Activated T-cell treated with anti-CD3 and anti-CD28 coated beads, Interleukin-2, amount 50 U/mL, for 4 hours (primary cell): ENCODE results near the gene DYDC1. TPM values are rescaled to one million over a fixed set of nuclear protein-coding genes. Genes with fewer than 3 reads are reported as not detected.

ENCODE experiments used
- ATAC-seq, 2 donors: fragments of 200-7000 bp; cut with Tn5 transposase; one replicate each; pipeline ENCODE4 v1.10.0; 2021
- DNase-seq: peaks from one replicate; pipeline ENCODE4 v3.0.0-alpha.2; 2020
- H3K27me3 Mint-ChIP-seq: one replicate; pipeline ENCODE4 v1.8.0; 2021; ENCODE audit warnings: low read depth, mixed read lengths
- H3K36me3 Mint-ChIP-seq: one replicate; pipeline ENCODE4 v1.8.0; 2022; ENCODE audit warnings: mixed read lengths; ENCODE audit not compliant: insufficient read depth
- H3K4me1 Mint-ChIP-seq: one replicate; pipeline ENCODE4 v1.8.0; 2021; ENCODE audit warnings: low read depth, mixed read lengths
- H3K4me3 Mint-ChIP-seq: one replicate; pipeline ENCODE4 v1.8.0; 2021; ENCODE audit warnings: mild to moderate bottlenecking, moderate library complexity, mixed read lengths
- H3K9me3 Mint-ChIP-seq: one replicate; pipeline ENCODE4 v1.8.0; 2021; ENCODE audit warnings: mixed read lengths
- total RNA-seq, 3 donors: library from RNA; stranded (reverse); gene quantifications; one replicate each; pipeline ENCODE4 v1.2.1, GENCODE V29; 2021

The DYDC1 gene
- total RNA-seq, result not detected

GRCh38 chr10:80356563-80356988 is at the start of gene DYDC1, which contains the start of gene DYDC2:
Gene DYDC1 (minus strand): TSS chr10:80356755. CDS start chr10:80352601, 4,154 bp downstream.
Gene DYDC2 (plus strand): TSS chr10:80356781. CDS start chr10:80362444, 5,663 bp downstream.
- H3K4me3 Mint-ChIP-seq, result peak within 1 kb of the TSS; percentile 73
- DNase-seq (peak; percentile 35), ATAC-seq (peak; percentile 84 to 97)
- H3K9me3 Mint-ChIP-seq, result no peaks in the 10 kb centered on the region
- H3K4me1 Mint-ChIP-seq, result peaks cover 2% of the 10 kb centered on the region
- H3K27me3 Mint-ChIP-seq, result peaks cover 46% of the 10 kb centered on the region
- H3K36me3 Mint-ChIP-seq, result no peaks in the 10 kb centered on the region

- ATAC-seq, result no peak
- Mint-ChIP-seq H3K27me3 (peaks cover 6% of the 10 kb centered on the region), H3K9me3 (no peaks in the 10 kb centered on the region), H3K36me3 (no peaks in the 10 kb centered on the region), H3K4me3 (no peak overlapping the region), H3K4me1 (peaks cover 10% of the 10 kb centered on the region)
- DNase-seq, result no peak
Measured at GRCh38 chr10:80406204-80406603, 49.6 kb upstream of the DYDC1 start.

- no peak for ATAC-seq
- Mint-ChIP-seq H3K9me3 (no peaks in the 10 kb centered on the region), H3K36me3 (no peaks in the 10 kb centered on the region), H3K4me3 (no peak overlapping the region), H3K4me1 (peaks cover 10% of the 10 kb centered on the region), H3K27me3 (peaks cover 6% of the 10 kb centered on the region)
- no peak for DNase-seq
Measured at GRCh38 chr10:80405626-80406025, 49.1 kb upstream of the DYDC1 start.

GRCh38 chr10:80405035-80405434 is 48.5 kb upstream of the DYDC1 start:
- no peaks in the 10 kb centered on the region for H3K9me3 Mint-ChIP-seq
- DNase-seq (no peak), ATAC-seq (no peak)
- H3K27me3 Mint-ChIP-seq, result peaks cover 6% of the 10 kb centered on the region
- peaks cover 10% of the 10 kb centered on the region for H3K4me1 Mint-ChIP-seq
- no peaks in the 10 kb centered on the region for H3K36me3 Mint-ChIP-seq
- no peak overlapping the region for H3K4me3 Mint-ChIP-seq

GRCh38 chr10:80400136-80400804 is 43.7 kb upstream of the DYDC1 start:
- H3K4me1 Mint-ChIP-seq, result no peaks in the 10 kb centered on the region

GRCh38 chr10:80397014-80397413 is 40.5 kb upstream of the DYDC1 start:
- peaks cover 4% of the 10 kb centered on the region for H3K27me3 Mint-ChIP-seq
- no peak for DNase-seq
- no peaks in the 10 kb centered on the region for H3K4me1 Mint-ChIP-seq

More at GRCh38 chr10:80400136-80400804, 43.7 kb upstream of the DYDC1 start:
- no peaks in the 10 kb centered on the region for H3K36me3 Mint-ChIP-seq
- no peak for DNase-seq
- H3K9me3 Mint-ChIP-seq, result no peaks in the 10 kb centered on the region
- no peak overlapping the region for H3K4me3 Mint-ChIP-seq
- no peak for ATAC-seq
- H3K27me3 Mint-ChIP-seq, result no peaks in the 10 kb centered on the region

GRCh38 chr10:80394358-80394916 is 37.9 kb upstream of the DYDC1 start:
- Mint-ChIP-seq H3K4me1 (no peaks in the 10 kb centered on the region), H3K9me3 (no peaks in the 10 kb centered on the region), H3K36me3 (no peaks in the 10 kb centered on the region), H3K4me3 (no peak overlapping the region), H3K27me3 (peaks cover 4% of the 10 kb centered on the region)
- ATAC-seq (no peak), DNase-seq (no peak)

More at GRCh38 chr10:80397014-80397413, 40.5 kb upstream of the DYDC1 start:
- no peaks in the 10 kb centered on the region for H3K36me3 Mint-ChIP-seq
- no peak for ATAC-seq
- H3K9me3 Mint-ChIP-seq, result no peaks in the 10 kb centered on the region
- no peak overlapping the region for H3K4me3 Mint-ChIP-seq

- Mint-ChIP-seq H3K4me1 (no peaks in the 10 kb centered on the region), H3K36me3 (no peaks in the 10 kb centered on the region), H3K27me3 (peaks cover 4% of the 10 kb centered on the region), H3K4me3 (no peak overlapping the region), H3K9me3 (no peaks in the 10 kb centered on the region)
- no peak for DNase-seq
- ATAC-seq, result no peak
Measured at GRCh38 chr10:80392250-80392649, 35.7 kb upstream of the DYDC1 start.

- ATAC-seq (no peak), DNase-seq (no peak)
- peaks cover 4% of the 10 kb centered on the region for H3K27me3 Mint-ChIP-seq
- no peaks in the 10 kb centered on the region for H3K9me3 Mint-ChIP-seq
- no peaks in the 10 kb centered on the region for H3K36me3 Mint-ChIP-seq
- H3K4me3 Mint-ChIP-seq, result no peak overlapping the region
- H3K4me1 Mint-ChIP-seq, result no peaks in the 10 kb centered on the region
Measured at GRCh38 chr10:80390740-80391139, 34.2 kb upstream of the DYDC1 start.

- ATAC-seq (peak in 1 of 2 donors; percentile 58), DNase-seq (peak; percentile 30)
- Mint-ChIP-seq H3K4me1 (peaks cover 14% of the 10 kb centered on the region), H3K27me3 (no peaks in the 10 kb centered on the region), H3K9me3 (no peaks in the 10 kb centered on the region), H3K4me3 (no peak overlapping the region), H3K36me3 (no peaks in the 10 kb centered on the region)
Measured at GRCh38 chr10:80382989-80383388, 26.4 kb upstream of the DYDC1 start.

GRCh38 chr10:80380185-80380584 is 23.6 kb upstream of the DYDC1 start:
- H3K27me3 Mint-ChIP-seq, result no peaks in the 10 kb centered on the region
- H3K9me3 Mint-ChIP-seq, result no peaks in the 10 kb centered on the region
- no peak for DNase-seq
- ATAC-seq, result no peak
- peaks cover 14% of the 10 kb centered on the region for H3K4me1 Mint-ChIP-seq
- no peak overlapping the region for H3K4me3 Mint-ChIP-seq
- H3K36me3 Mint-ChIP-seq, result no peaks in the 10 kb centered on the region

- Mint-ChIP-seq H3K9me3 (no peaks in the 10 kb centered on the region), H3K4me1 (peaks cover 14% of the 10 kb centered on the region), H3K27me3 (no peaks in the 10 kb centered on the region), H3K36me3 (no peaks in the 10 kb centered on the region), H3K4me3 (no peak overlapping the region)
- DNase-seq (no peak), ATAC-seq (no peak)
Measured at GRCh38 chr10:80379701-80380100, 23.1 kb upstream of the DYDC1 start.

- Mint-ChIP-seq H3K4me3 (no peak overlapping the region), H3K36me3 (no peaks in the 10 kb centered on the region), H3K9me3 (peaks cover 3% of the 10 kb centered on the region), H3K27me3 (peaks cover 3% of the 10 kb centered on the region), H3K4me1 (peaks cover 5% of the 10 kb centered on the region)
- ATAC-seq, result no peak
- DNase-seq, result no peak
Measured at GRCh38 chr10:80373502-80373901, 16.9 kb upstream of the DYDC1 start.

- Mint-ChIP-seq H3K4me1 (no peaks in the 10 kb centered on the region), H3K36me3 (no peaks in the 10 kb centered on the region), H3K27me3 (peaks cover 3% of the 10 kb centered on the region), H3K4me3 (no peak overlapping the region), H3K9me3 (peaks cover 8% of the 10 kb centered on the region)
- DNase-seq, result no peak
- ATAC-seq, result no peak
Measured at GRCh38 chr10:80372675-80373074, 16.1 kb upstream of the DYDC1 start.

- DNase-seq (no peak), ATAC-seq (no peak)
- no peaks in the 10 kb centered on the region for H3K4me1 Mint-ChIP-seq
- no peak overlapping the region for H3K4me3 Mint-ChIP-seq
- peaks cover 3% of the 10 kb centered on the region for H3K27me3 Mint-ChIP-seq
- H3K9me3 Mint-ChIP-seq, result peaks cover 16% of the 10 kb centered on the region
- H3K36me3 Mint-ChIP-seq, result no peaks in the 10 kb centered on the region
Measured at GRCh38 chr10:80371467-80371866, 14.9 kb upstream of the DYDC1 start.
